ENCODE data around the gene FAT1. TPM values are rescaled to one million over a fixed set of nuclear protein-coding genes. Genes with fewer than 3 reads are reported as not detected.
"Not testable (repeated sequence)": the region's sequence is repeated elsewhere in the genome, so short reads cannot be mapped to it uniquely, and the experiment has no call there.

Gene FAT1
- total RNA-seq, 1 experiment from 2014 or later: 197 TPM

- H3K9me3 Mint-ChIP-seq (ENCODE audit: low read depth, unreplicated experiment): no peaks in the 10 kb centered on the region
- CTCF ChIA-PET: no interaction called here
- no peaks in the 10 kb centered on the region for H3K27me3 Mint-ChIP-seq (ENCODE audit: unreplicated experiment)
- H3K36me3 Mint-ChIP-seq (ENCODE audit: insufficient read depth, unreplicated experiment): peaks cover 12% of the 10 kb centered on the region
- H3K4me1 Mint-ChIP-seq (ENCODE audit: low read depth, unreplicated experiment): peaks cover 21% of the 10 kb centered on the region
- BruUV-seq (replicated peaks): no TSS peak
- no peak for TF ChIP-seq CTCF (IDR thresholded peaks at IDR 0.05; ENCODE audit: unreplicated experiment)
- no peak overlapping the region for H3K27ac Mint-ChIP-seq (ENCODE audit: unreplicated experiment)
- no peak for DNase-seq
- intact Hi-C loops (cut with micrococcal nuclease; ENCODE audit: unreplicated experiment): no loop called here
- no peak overlapping the region for H3K4me3 Mint-ChIP-seq (ENCODE audit: low read depth, unreplicated experiment)
Measured at GRCh38 chr4:186762865-186763264, 39.2 kb upstream of the FAT1 start.

GRCh38 chr4:186762361-186762760, 38.7 kb upstream of the FAT1 start:
- no TSS peak for BruUV-seq (replicated peaks)
- Mint-ChIP-seq H3K27me3 (ENCODE audit: unreplicated experiment) (no peaks in the 10 kb centered on the region), H3K27ac (ENCODE audit: unreplicated experiment) (no peak overlapping the region), H3K9me3 (ENCODE audit: low read depth, unreplicated experiment) (no peaks in the 10 kb centered on the region), H3K36me3 (ENCODE audit: insufficient read depth, unreplicated experiment) (peaks cover 12% of the 10 kb centered on the region), H3K4me3 (ENCODE audit: low read depth, unreplicated experiment) (no peak overlapping the region), H3K4me1 (ENCODE audit: low read depth, unreplicated experiment) (peaks cover 21% of the 10 kb centered on the region)
- DNase-seq: no peak
- CTCF ChIA-PET: no interaction called here
- intact Hi-C loops (cut with micrococcal nuclease; ENCODE audit: unreplicated experiment): no loop called here
- no peak for TF ChIP-seq CTCF (IDR thresholded peaks at IDR 0.05; ENCODE audit: unreplicated experiment)

GRCh38 chr4:186761956-186762355, 38.3 kb upstream of the FAT1 start:
- H3K9me3 Mint-ChIP-seq (ENCODE audit: low read depth, unreplicated experiment); H3K27ac Mint-ChIP-seq (ENCODE audit: unreplicated experiment); CTCF ChIA-PET; DNase-seq; H3K27me3 Mint-ChIP-seq (ENCODE audit: unreplicated experiment); intact Hi-C loops (cut with micrococcal nuclease; ENCODE audit: unreplicated experiment); H3K4me3 Mint-ChIP-seq (ENCODE audit: low read depth, unreplicated experiment); BruUV-seq (replicated peaks): not testable (repeated sequence)
- Mint-ChIP-seq H3K36me3 (ENCODE audit: insufficient read depth, unreplicated experiment) (peaks cover 12% of the 10 kb centered on the region), H3K4me1 (ENCODE audit: low read depth, unreplicated experiment) (peaks cover 21% of the 10 kb centered on the region)

GRCh38 chr4:186761393-186761792, 37.7 kb upstream of the FAT1 start:
- DNase-seq: no peak
- H3K4me3 Mint-ChIP-seq (ENCODE audit: low read depth, unreplicated experiment): no peak overlapping the region
- H3K4me1 Mint-ChIP-seq (ENCODE audit: low read depth, unreplicated experiment): peaks cover 22% of the 10 kb centered on the region
- H3K36me3 Mint-ChIP-seq (ENCODE audit: insufficient read depth, unreplicated experiment): peaks cover 12% of the 10 kb centered on the region
- CTCF ChIA-PET: no interaction called here
- no peak overlapping the region for H3K27ac Mint-ChIP-seq (ENCODE audit: unreplicated experiment)
- no peak for TF ChIP-seq CTCF (IDR thresholded peaks at IDR 0.05; ENCODE audit: unreplicated experiment)
- no peaks in the 10 kb centered on the region for H3K27me3 Mint-ChIP-seq (ENCODE audit: unreplicated experiment)
- H3K9me3 Mint-ChIP-seq (ENCODE audit: low read depth, unreplicated experiment): no peaks in the 10 kb centered on the region
- BruUV-seq (replicated peaks): no TSS peak
- intact Hi-C loops (cut with micrococcal nuclease; ENCODE audit: unreplicated experiment): no loop called here

GRCh38 chr4:186760576-186760975, 36.9 kb upstream of the FAT1 start:
- Mint-ChIP-seq H3K27ac (ENCODE audit: unreplicated experiment) (no peak overlapping the region), H3K9me3 (ENCODE audit: low read depth, unreplicated experiment) (no peaks in the 10 kb centered on the region), H3K4me3 (ENCODE audit: low read depth, unreplicated experiment) (no peak overlapping the region), H3K27me3 (ENCODE audit: unreplicated experiment) (no peaks in the 10 kb centered on the region), H3K4me1 (ENCODE audit: low read depth, unreplicated experiment) (peaks cover 26% of the 10 kb centered on the region), H3K36me3 (ENCODE audit: insufficient read depth, unreplicated experiment) (peaks cover 6% of the 10 kb centered on the region)
- intact Hi-C loops (cut with micrococcal nuclease; ENCODE audit: unreplicated experiment): no loop called here
- CTCF ChIA-PET: no interaction called here
- no TSS peak for BruUV-seq (replicated peaks)
- DNase-seq: no peak
- TF ChIP-seq CTCF (IDR thresholded peaks at IDR 0.05; ENCODE audit: unreplicated experiment): no peak
